B cell (primary cell): Measurements from ENCODE around the gene ITPR2. TPM values are rescaled to one million over a fixed set of nuclear protein-coding genes. Genes with fewer than 3 reads are reported as not detected.

Source experiments
- ATAC-seq: fragments of 200-7000 bp; cut with Tn5 transposase; one replicate; pipeline ENCODE4 v1.10.0; 2021; ENCODE audit warnings: low read depth, mild to moderate bottlenecking, moderate number of reproducible peaks, moderate library complexity
- CTCF ChIA-PET: fragments of 350-600 bp; sonication (Branson Sonifier 250); formaldehyde crosslinking; loops from one replicate; lab custom pipeline; 2021; ENCODE audit warnings: antibody characterized with exemption, inconsistent platforms; lab: Charles Lee
- POLR2A ChIA-PET: fragments of 350-600 bp; sonication (Branson Sonifier 250); formaldehyde crosslinking; loops from one replicate; lab custom pipeline; 2021; ENCODE audit warnings: antibody characterized with exemption; lab: Charles Lee
- DNase-seq: peaks from one replicate; pipeline ENCODE4 v3.0.0; 2013
- H2AFZ ChIP-seq: 2 replicates; pipeline ENCODE4 v1.6.1; 2012; ENCODE audit warnings: mild to moderate bottlenecking, low read depth, low read length; ENCODE audit not compliant: insufficient read depth, poor library complexity, severe bottlenecking
- H3K27ac ChIP-seq, 2 donors: 1 replicate in 1 of 2; 2 replicates in 1 of 2; pipeline ENCODE4 v1.5.1; 2012 to 2013; ENCODE audit warnings: low read length in 2 of 2, mild to moderate bottlenecking in 2 of 2, moderate library complexity in 1 of 2
- H3K27me3 ChIP-seq, 4 experiments: fragments of 200-600 bp in 1 of 4; sonication (generic) in 1 of 4; replicated peaks in 1 of 4; 1 replicate in 2 of 4; 2 replicates in 2 of 4; pipeline versions ENCODE4 v1.6.1 to v1.7.0; 2013 to 2016; ENCODE audit warnings: low read length in 3 of 4, mild to moderate bottlenecking in 2 of 4, mixed read lengths in 1 of 4, moderate library complexity in 1 of 4; ENCODE audit not compliant: insufficient read depth in 4 of 4, control insufficient read depth in 3 of 4; ENCODE audit errors: control extremely low read depth in 1 of 4
- H3K36me3 ChIP-seq, 2 experiments: replicated peaks in 1 of 2; 1 replicate in 1 of 2; 2 replicates in 1 of 2; pipeline versions ENCODE4 v1.6.1 to v1.7.1; 2013; ENCODE audit warnings: low read length in 1 of 2; ENCODE audit not compliant: insufficient read depth in 2 of 2, control insufficient read depth in 1 of 2; ENCODE audit errors: control extremely low read depth in 1 of 2, extremely low read depth in 1 of 2
- H3K4me1 ChIP-seq, 2 donors: fragments of 200-600 bp in 1 of 2; sonication (generic) in 1 of 2; 1 replicate in 1 of 2; 2 replicates in 1 of 2; pipeline versions ENCODE4 v1.5.1 to v1.6.1; 2013 to 2017; ENCODE audit warnings: low read length in 2 of 2; ENCODE audit not compliant: control insufficient read depth in 2 of 2, insufficient read depth in 2 of 2
- H3K4me2 ChIP-seq: replicated peaks from 2 replicates; pipeline ENCODE3; 2012; ENCODE audit warnings: mild to moderate bottlenecking, low read depth, low read length; ENCODE audit not compliant: poor library complexity, severe bottlenecking
- H3K4me3 ChIP-seq, 5 experiments: fragments of 200-600 bp in 1 of 5; sonication (generic) in 1 of 5; 1 replicate in 3 of 5; 2 replicates in 2 of 5; pipeline versions ENCODE4 v1.5.1 to v1.7.0; 2011 to 2016; ENCODE audit warnings: low read length in 4 of 5, mild to moderate bottlenecking in 4 of 5, low read depth in 2 of 5, control low read depth in 1 of 5, moderate library complexity in 1 of 5; ENCODE audit not compliant: insufficient read depth in 1 of 5; ENCODE audit errors: control extremely low read depth in 1 of 5, extremely low read depth in 1 of 5
- H3K79me2 ChIP-seq: fragments of 200-600 bp; sonication (generic); one replicate; pipeline ENCODE4 v1.6.0; 2016; ENCODE audit warnings: low read length; ENCODE audit not compliant: control insufficient read depth, insufficient read depth
- H3K9ac ChIP-seq: fragments of 200-600 bp; sonication (generic); 2 replicates; pipeline ENCODE4 v1.6.1; 2017; ENCODE audit warnings: mild to moderate bottlenecking, low read length, moderate library complexity
- H3K9me3 ChIP-seq, 3 donors: one replicate each; pipeline versions ENCODE4 v1.6.1 to v1.7.1; 2013; ENCODE audit warnings: low read length in 2 of 3; ENCODE audit not compliant: control insufficient read depth in 2 of 3, insufficient read depth in 1 of 3; ENCODE audit errors: control extremely low read depth in 1 of 3
- H4K20me1 ChIP-seq: 2 replicates; pipeline ENCODE4 v1.6.0; 2012; ENCODE audit warnings: mild to moderate bottlenecking, low read length; ENCODE audit not compliant: insufficient read depth, control insufficient read depth, poor library complexity, severe bottlenecking
- H3K27ac Mint-ChIP-seq: one replicate; pipeline ENCODE4 v1.8.0; 2021; ENCODE audit warnings: mixed read lengths
- H3K27me3 Mint-ChIP-seq: one replicate; pipeline ENCODE4 v1.8.0; 2021; ENCODE audit warnings: mixed read lengths
- H3K4me1 Mint-ChIP-seq: one replicate; pipeline ENCODE4 v1.8.0; 2021; ENCODE audit warnings: mixed read lengths
- H3K4me3 Mint-ChIP-seq: one replicate; pipeline ENCODE4 v1.8.0; 2021; ENCODE audit warnings: mixed read lengths
- H3K9me3 Mint-ChIP-seq: one replicate; pipeline ENCODE4 v1.8.0; 2022; ENCODE audit warnings: mixed read lengths; ENCODE audit not compliant: insufficient read depth
- CTCF ChIP-seq: fragments of 200-600 bp; IDR thresholded peaks from one replicate; pipeline ENCODE4 v1.8.0; 2022; ENCODE audit warnings: antibody characterized with exemption, mild to moderate bottlenecking
- EZH2 ChIP-seq: IDR thresholded peaks from 2 replicates; pipeline ENCODE4 v1.6.1; 2012; ENCODE audit warnings: borderline replicate concordance, low read depth, mild to moderate bottlenecking, moderate library complexity, low read length; ENCODE audit not compliant: insufficient read depth, poor library complexity, severe bottlenecking
- WGBS: methylation state at CpG from one replicate; pipeline ENCODE4 v1.1.5; 2013; ENCODE audit warnings: missing lambda C conversion rate; ENCODE audit not compliant: insufficient coverage; 5-methylcytosine and 5-hydroxymethylcytosine counted together
- intact Hi-C: fragments of 100-400 bp; cut with micrococcal nuclease; formaldehyde crosslinking; loops from one replicate; pipeline ENCODE4 v1.10.0; 2022
- polyA plus RNA-seq: library from polyadenylated mRNA; depleted of rRNA; stranded (reverse); fragments of >200 nt; gene quantifications from 2 replicates; pipeline ENCODE4 v1.2.3, GENCODE V29; 2012
- total RNA-seq, 2 donors: library from RNA; stranded (reverse); fragments of 120-200 nt in 1 of 2; gene quantifications; 1 replicate in 1 of 2; 2 replicates in 1 of 2; pipeline versions ENCODE4 v1.2.3 to v1.2.4, GENCODE V29; 2013 to 2022

The ITPR2 gene
- total and polyA plus RNA-seq, 2 donors (not counting 1 experiment from before 2014, with no cell fraction given) = 4.3 to 113 TPM

- Histone ChIP-seq H3K79me2 (no peaks in the 10 kb centered on the region), H2AFZ (no peak overlapping the region), H3K4me3 (no peak overlapping the region), H3K4me2 (no peak overlapping the region), H3K27me3 (no peaks in the 10 kb centered on the region), H3K9ac (no peak overlapping the region), H3K27ac (no peak overlapping the region), H3K9me3 (no peaks in the 10 kb centered on the region), H3K4me1 (no peaks in the 10 kb centered on the region), H4K20me1 (no peaks in the 10 kb centered on the region), H3K36me3 (peaks cover 2 to 9% of the 10 kb centered on the region in 2 experiments)
- Mint-ChIP-seq H3K4me1 (peaks cover 4% of the 10 kb centered on the region), H3K4me3 (no peak overlapping the region), H3K9me3 (no peaks in the 10 kb centered on the region), H3K27ac (no peak overlapping the region), H3K27me3 (no peaks in the 10 kb centered on the region)
- CTCF ChIA-PET = interaction anchor here (0.6 to 1.0 kb wide), 2 partner anchors 18 to 78 kb away, joined by 3 to 7 read pairs; no protein-coding TSS in a partner anchor
- intact Hi-C loops = loop anchor here (10.0 kb wide), 1 partner anchor 115 kb away; the partner anchor contains the start of gene ITPR2
- no peak for TF ChIP-seq EZH2
- no peak for TF ChIP-seq CTCF
- DNase-seq (no peak), ATAC-seq (no peak)
- POLR2A ChIA-PET = no interaction called here
- WGBS = no CpG with 5 or more reads among the region's 1 CpG
Measured at GRCh38 chr12:26719852-26720251, 113.1 kb downstream of the ITPR2 start.

- peaks cover 17% of the 10 kb centered on the region for H3K4me1 Mint-ChIP-seq
- Histone ChIP-seq H4K20me1 (no peaks in the 10 kb centered on the region), H3K4me3 (no peak overlapping the region), H3K4me1 (peaks cover 5 to 6% of the 10 kb centered on the region in 2 donors), H3K79me2 (no peaks in the 10 kb centered on the region), H3K9ac (no peak overlapping the region), H3K9me3 (no peaks in the 10 kb centered on the region), H2AFZ (no peak overlapping the region), H3K36me3 (peaks cover 3% of the 10 kb centered on the region in 2 experiments), H3K27ac (no peak overlapping the region), H3K27me3 (no peaks in the 10 kb centered on the region), H3K4me2 (no peak overlapping the region)
- CTCF ChIA-PET = interaction anchor here (1.2 kb wide), 1 partner anchor 16 kb away, joined by 3 read pairs; no protein-coding TSS in a partner anchor
- no peaks in the 10 kb centered on the region for H3K9me3 Mint-ChIP-seq
- H3K27me3 Mint-ChIP-seq = no peaks in the 10 kb centered on the region
- H3K27ac Mint-ChIP-seq = no peak overlapping the region
- no peak for DNase-seq
- POLR2A ChIA-PET = no interaction called here
- intact Hi-C loops = no loop called here
- WGBS = 100% methylated on average over 1 of the region's 2 CpGs
- no peak overlapping the region for H3K4me3 Mint-ChIP-seq
- ATAC-seq = no peak
- TF ChIP-seq CTCF = no peak
- no peak for TF ChIP-seq EZH2
Measured at GRCh38 chr12:26717757-26718156, 115.2 kb downstream of the ITPR2 start.
